Effector memory CD4-positive, alpha-beta T cell (primary cell): ENCODE results near the gene AGTRAP.

Experiments used
- DNase-seq, 3 donors: peaks; one replicate each; pipeline ENCODE4 v3.0.0-alpha.2; 2020
- H3K27ac ChIP-seq: 2 replicates; pipeline ENCODE4 v1.7.0; 2013; ENCODE audit warnings: mild to moderate bottlenecking, low read length, moderate library complexity; ENCODE audit not compliant: insufficient read depth, poor library complexity, severe bottlenecking
- H3K27me3 ChIP-seq: replicated peaks from 2 replicates; pipeline ENCODE4 v1.7.0; 2013; ENCODE audit warnings: mild to moderate bottlenecking, low read length; ENCODE audit not compliant: insufficient read depth, control insufficient read depth, poor library complexity, severe bottlenecking
- H3K36me3 ChIP-seq: 2 replicates; pipeline ENCODE4 v1.7.0; 2013; ENCODE audit warnings: mild to moderate bottlenecking, low read length, moderate library complexity; ENCODE audit not compliant: control insufficient read depth, insufficient read depth
- H3K4me1 ChIP-seq: 2 replicates; pipeline ENCODE4 v1.7.0; 2013; ENCODE audit warnings: low read length, mild to moderate bottlenecking; ENCODE audit not compliant: control insufficient read depth, insufficient read depth, poor library complexity, severe bottlenecking
- H3K4me3 ChIP-seq: 2 replicates; pipeline ENCODE4 v1.7.0; 2013; ENCODE audit warnings: low read length, low read depth, mild to moderate bottlenecking; ENCODE audit not compliant: insufficient read depth, poor library complexity, severe bottlenecking
- H3K9me3 ChIP-seq: 2 replicates; pipeline ENCODE4 v1.7.0; 2013; ENCODE audit warnings: mild to moderate bottlenecking, low read length, moderate library complexity; ENCODE audit not compliant: control insufficient read depth

AGTRAP gene

GRCh38 chr1:11706292-11706691 is 29.6 kb upstream of the AGTRAP start:
- H3K4me1 ChIP-seq: no peaks in the 10 kb centered on the region
- H3K4me3 ChIP-seq: no peak overlapping the region
- H3K27ac ChIP-seq: no peak overlapping the region
- no peaks in the 10 kb centered on the region for H3K27me3 ChIP-seq
- H3K9me3 ChIP-seq: no peaks in the 10 kb centered on the region
- H3K36me3 ChIP-seq: no peaks in the 10 kb centered on the region
- no peak for DNase-seq

GRCh38 chr1:11707621-11708276 is 28.2 kb upstream of the AGTRAP start:
- Histone ChIP-seq H3K27me3 (no peaks in the 10 kb centered on the region), H3K36me3 (no peaks in the 10 kb centered on the region), H3K9me3 (no peaks in the 10 kb centered on the region), H3K27ac (no peak overlapping the region), H3K4me3 (no peak overlapping the region), H3K4me1 (no peaks in the 10 kb centered on the region)
- no peak for DNase-seq

- H3K27me3 ChIP-seq: no peaks in the 10 kb centered on the region
- H3K27ac ChIP-seq: no peak overlapping the region
- DNase-seq: no peak
- no peaks in the 10 kb centered on the region for H3K9me3 ChIP-seq
- H3K4me1 ChIP-seq: no peaks in the 10 kb centered on the region
- no peaks in the 10 kb centered on the region for H3K36me3 ChIP-seq
- H3K4me3 ChIP-seq: no peak overlapping the region
Observed at GRCh38 chr1:11708554-11709350, 27.2 kb upstream of the AGTRAP start.

GRCh38 chr1:11711490-11711889 is 24.4 kb upstream of the AGTRAP start:
- no peak overlapping the region for H3K27ac ChIP-seq
- H3K4me1 ChIP-seq: no peaks in the 10 kb centered on the region
- H3K4me3 ChIP-seq: no peak overlapping the region
- no peaks in the 10 kb centered on the region for H3K36me3 ChIP-seq
- no peaks in the 10 kb centered on the region for H3K9me3 ChIP-seq
- DNase-seq: no peak
- H3K27me3 ChIP-seq: no peaks in the 10 kb centered on the region

- no peaks in the 10 kb centered on the region for H3K27me3 ChIP-seq
- H3K4me3 ChIP-seq: no peak overlapping the region
- H3K9me3 ChIP-seq: no peaks in the 10 kb centered on the region
- no peaks in the 10 kb centered on the region for H3K36me3 ChIP-seq
- H3K4me1 ChIP-seq: no peaks in the 10 kb centered on the region
- H3K27ac ChIP-seq: no peak overlapping the region
- no peak for DNase-seq
Observed at GRCh38 chr1:11712285-11712684, 23.7 kb upstream of the AGTRAP start.

GRCh38 chr1:11713095-11713494 is 22.8 kb upstream of the AGTRAP start:
- Histone ChIP-seq H3K27ac (no peak overlapping the region), H3K9me3 (no peaks in the 10 kb centered on the region), H3K36me3 (no peaks in the 10 kb centered on the region), H3K27me3 (no peaks in the 10 kb centered on the region), H3K4me1 (no peaks in the 10 kb centered on the region), H3K4me3 (no peak overlapping the region)
- no peak for DNase-seq

- Histone ChIP-seq H3K27me3 (no peaks in the 10 kb centered on the region), H3K36me3 (no peaks in the 10 kb centered on the region), H3K4me1 (peaks cover 3% of the 10 kb centered on the region), H3K27ac (no peak overlapping the region), H3K9me3 (no peaks in the 10 kb centered on the region), H3K4me3 (no peak overlapping the region)
- no peak for DNase-seq
Observed at GRCh38 chr1:11714831-11715575, 20.9 kb upstream of the AGTRAP start.

- Histone ChIP-seq H3K9me3 (no peaks in the 10 kb centered on the region), H3K36me3 (no peaks in the 10 kb centered on the region), H3K4me1 (peaks cover 3% of the 10 kb centered on the region), H3K27ac (peak overlapping the region; percentile 70), H3K27me3 (no peaks in the 10 kb centered on the region), H3K4me3 (peak overlapping the region; percentile 60)
- peak; percentile 68 to 79 (median 70) for DNase-seq
Observed at GRCh38 chr1:11719313-11720032, 16.5 kb upstream of the AGTRAP start.

- Histone ChIP-seq H3K4me3 (peak overlapping the region; percentile 60), H3K9me3 (no peaks in the 10 kb centered on the region), H3K27me3 (no peaks in the 10 kb centered on the region), H3K36me3 (no peaks in the 10 kb centered on the region), H3K4me1 (peaks cover 3% of the 10 kb centered on the region), H3K27ac (peak overlapping the region; percentile 70)
- DNase-seq: no peak
Observed at GRCh38 chr1:11720033-11720376, 15.9 kb upstream of the AGTRAP start.
